ENCODE measurements around the gene MANSC1.
"Not testable (repeated sequence)": the region's sequence is repeated elsewhere in the genome, so short reads cannot be mapped to it uniquely, and the experiment has no call there.

Gene MANSC1

DNA sequence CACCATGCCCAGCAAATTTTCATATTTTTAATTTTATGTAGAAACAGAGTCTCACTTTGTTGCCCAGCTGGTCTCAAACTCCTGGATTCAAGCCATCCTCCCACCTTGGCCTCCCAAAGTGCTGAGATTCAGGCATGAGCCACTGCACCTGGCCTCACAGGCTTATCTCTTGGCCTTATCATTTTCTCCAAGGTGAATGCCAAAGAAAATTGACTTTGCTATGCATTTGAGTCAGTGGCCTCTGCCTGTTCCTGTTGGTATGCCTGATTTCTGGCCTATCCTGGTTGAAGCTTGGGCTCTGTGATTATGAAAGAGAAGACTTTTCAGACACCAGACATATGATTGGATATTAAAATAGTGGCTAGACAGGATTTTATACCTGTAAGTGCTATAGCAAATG, 34.2 kb downstream of the MANSC1 start:
- H4K20me1 ChIP-seq (ENCODE audit: insufficient read depth, low read length), result no peaks in the 10 kb centered on the region
- no peaks in the 10 kb centered on the region for H3K79me2 ChIP-seq (ENCODE audit: low read length)
- H3K36me3 ChIP-seq (replicated peaks; ENCODE audit: low read depth, low read length), result no peaks in the 10 kb centered on the region
- TF ChIP-seq, protein P1, sequence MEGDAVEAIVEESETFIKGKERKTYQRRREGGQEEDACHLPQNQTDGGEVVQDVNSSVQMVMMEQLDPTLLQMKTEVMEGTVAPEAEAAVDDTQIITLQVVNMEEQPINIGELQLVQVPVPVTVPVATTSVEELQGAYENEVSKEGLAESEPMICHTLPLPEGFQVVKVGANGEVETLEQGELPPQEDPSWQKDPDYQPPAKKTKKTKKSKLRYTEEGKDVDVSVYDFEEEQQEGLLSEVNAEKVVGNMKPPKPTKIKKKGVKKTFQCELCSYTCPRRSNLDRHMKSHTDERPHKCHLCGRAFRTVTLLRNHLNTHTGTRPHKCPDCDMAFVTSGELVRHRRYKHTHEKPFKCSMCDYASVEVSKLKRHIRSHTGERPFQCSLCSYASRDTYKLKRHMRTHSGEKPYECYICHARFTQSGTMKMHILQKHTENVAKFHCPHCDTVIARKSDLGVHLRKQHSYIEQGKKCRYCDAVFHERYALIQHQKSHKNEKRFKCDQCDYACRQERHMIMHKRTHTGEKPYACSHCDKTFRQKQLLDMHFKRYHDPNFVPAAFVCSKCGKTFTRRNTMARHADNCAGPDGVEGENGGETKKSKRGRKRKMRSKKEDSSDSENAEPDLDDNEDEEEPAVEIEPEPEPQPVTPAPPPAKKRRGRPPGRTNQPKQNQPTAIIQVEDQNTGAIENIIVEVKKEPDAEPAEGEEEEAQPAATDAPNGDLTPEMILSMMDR (IDR thresholded peaks at IDR 0.05; ENCODE audit: low read depth, low read length), result no peak
- TF ChIP-seq EZH2phosphoT487 (IDR thresholded peaks at IDR 0.05; ENCODE audit: low read depth), result no peak
- no peak overlapping the region for H3K4me3 ChIP-seq (ENCODE audit: low read length)
- no peaks in the 10 kb centered on the region for H3K4me1 ChIP-seq (ENCODE audit: low read length)
- no peak overlapping the region for H3K4me2 ChIP-seq (ENCODE audit: low read length)
- no peak overlapping the region for H3K27ac ChIP-seq (ENCODE audit: low read length)
- no peak overlapping the region for H3K9ac ChIP-seq (ENCODE audit: low read length)
- no peaks in the 10 kb centered on the region for H3K27me3 ChIP-seq (ENCODE audit: low read depth, low read length)
- H3K9me3 ChIP-seq (ENCODE audit: insufficient read depth, low read length), result no peaks in the 10 kb centered on the region
- no peak overlapping the region for H2AFZ ChIP-seq (ENCODE audit: low read depth, low read length)

DNA sequence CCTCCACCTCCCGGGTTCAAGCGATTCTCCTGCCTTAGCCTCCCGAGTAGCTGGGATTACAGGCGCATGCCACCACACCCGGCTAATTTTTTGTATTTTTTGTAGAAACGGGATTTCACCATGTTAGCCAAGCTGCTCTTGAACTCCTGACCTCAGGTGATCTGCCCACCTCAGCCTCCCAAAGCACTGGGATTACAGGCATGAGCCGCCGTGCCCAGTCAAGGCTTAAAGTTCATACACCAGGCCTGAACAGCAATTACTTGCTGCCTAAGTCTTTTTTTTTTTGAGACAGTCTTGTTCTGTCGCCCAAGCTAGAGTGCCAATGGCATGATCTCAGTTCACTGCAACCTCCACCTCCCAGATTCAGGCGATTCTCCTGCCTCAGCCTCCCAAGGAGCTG, 39.3 kb downstream of the MANSC1 start:
- not testable (repeated sequence) for H3K79me2 ChIP-seq (ENCODE audit: low read length); H3K4me1 ChIP-seq (ENCODE audit: low read length); H3K4me3 ChIP-seq (ENCODE audit: low read length); H3K27ac ChIP-seq (ENCODE audit: low read length); H3K36me3 ChIP-seq (replicated peaks; ENCODE audit: low read depth, low read length); H3K4me2 ChIP-seq (ENCODE audit: low read length); H3K27me3 ChIP-seq (ENCODE audit: low read depth, low read length); H2AFZ ChIP-seq (ENCODE audit: low read depth, low read length); H3K9ac ChIP-seq (ENCODE audit: low read length); H3K9me3 ChIP-seq (ENCODE audit: insufficient read depth, low read length); H4K20me1 ChIP-seq (ENCODE audit: insufficient read depth, low read length)

DNA sequence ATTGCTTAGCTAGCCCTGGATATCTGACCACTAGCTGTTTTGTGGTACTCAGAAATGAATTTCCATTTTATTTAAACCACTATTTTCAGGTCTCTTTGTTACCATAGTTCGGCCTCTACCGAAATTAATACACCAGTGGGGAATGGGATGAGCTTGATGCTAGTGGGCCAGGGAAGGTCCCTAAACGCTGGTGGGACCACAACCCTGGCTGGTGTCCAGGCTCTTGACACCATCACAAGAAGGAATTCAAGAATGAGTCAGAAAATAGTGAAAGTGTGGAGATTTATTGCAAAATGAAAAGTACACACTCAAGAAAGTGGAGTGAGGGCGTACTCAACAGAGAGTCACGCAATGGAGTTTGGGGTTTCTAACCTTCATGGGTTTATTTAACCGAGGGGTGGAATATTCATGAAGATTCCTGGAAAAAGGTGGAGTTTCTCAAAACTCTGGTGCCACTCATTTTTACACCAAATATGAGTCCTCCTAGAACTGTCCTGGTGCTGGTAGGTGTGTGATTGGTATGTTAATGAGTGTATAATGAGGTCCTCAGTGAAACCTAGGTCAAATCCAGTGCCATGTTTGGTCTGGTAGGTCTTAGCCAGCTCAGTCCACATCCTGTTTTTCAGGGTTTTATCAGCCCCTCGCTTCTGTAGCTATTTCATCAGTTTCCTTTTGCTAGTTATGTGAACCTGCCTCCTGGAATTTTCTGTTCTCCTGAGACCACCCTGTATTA, 44.3 kb downstream of the MANSC1 start:
- Histone ChIP-seq H3K27ac (ENCODE audit: low read length) (no peak overlapping the region), H3K27me3 (ENCODE audit: low read depth, low read length) (peaks cover 3% of the 10 kb centered on the region; the same call in 1 of the 2 replicates), H4K20me1 (ENCODE audit: insufficient read depth, low read length) (no peaks in the 10 kb centered on the region), H3K79me2 (ENCODE audit: low read length) (no peaks in the 10 kb centered on the region), H3K4me3 (ENCODE audit: low read length) (no peak overlapping the region), H3K4me1 (ENCODE audit: low read length) (no peaks in the 10 kb centered on the region), H3K4me2 (ENCODE audit: low read length) (no peak overlapping the region), H3K36me3 (replicated peaks; ENCODE audit: low read depth, low read length) (no peaks in the 10 kb centered on the region), H3K9me3 (ENCODE audit: insufficient read depth, low read length) (no peaks in the 10 kb centered on the region), H3K9ac (ENCODE audit: low read length) (no peak overlapping the region), H2AFZ (ENCODE audit: low read depth, low read length) (no peak overlapping the region)
- TF ChIP-seq EZH2phosphoT487 (IDR thresholded peaks at IDR 0.05; ENCODE audit: low read depth), result no peak
- TF ChIP-seq, protein P1 (IDR thresholded peaks at IDR 0.05; ENCODE audit: low read depth, low read length), result no peak

DNA sequence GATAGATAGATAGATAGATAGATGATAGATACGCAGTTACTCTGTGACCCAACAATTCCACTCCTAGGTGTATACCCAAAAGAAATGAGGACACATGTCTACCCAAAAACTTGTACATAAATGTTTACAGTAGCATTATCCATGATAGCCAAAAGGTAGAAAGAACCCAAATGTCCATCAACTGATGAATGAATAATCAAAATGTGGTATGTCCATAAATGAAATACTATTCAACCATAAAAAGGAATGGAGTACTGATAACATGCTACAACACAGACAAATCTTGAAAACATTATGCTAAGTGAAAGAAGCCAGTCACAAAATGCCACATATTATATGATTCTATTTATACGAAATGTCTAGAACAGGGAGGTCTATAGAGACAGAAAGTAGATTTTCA, 47.1 kb downstream of the MANSC1 start:
- no peak overlapping the region for H3K9ac ChIP-seq (ENCODE audit: low read length)
- H3K79me2 ChIP-seq (ENCODE audit: low read length), result no peaks in the 10 kb centered on the region
- H3K36me3 ChIP-seq (replicated peaks; ENCODE audit: low read depth, low read length), result no peaks in the 10 kb centered on the region
- no peak overlapping the region for H3K4me2 ChIP-seq (ENCODE audit: low read length)
- H3K4me3 ChIP-seq (ENCODE audit: low read length), result no peak overlapping the region
- no peaks in the 10 kb centered on the region for H4K20me1 ChIP-seq (ENCODE audit: insufficient read depth, low read length)
- H3K4me1 ChIP-seq (ENCODE audit: low read length), result no peaks in the 10 kb centered on the region
- H3K9me3 ChIP-seq (ENCODE audit: insufficient read depth, low read length), result no peaks in the 10 kb centered on the region
- no peak overlapping the region for H2AFZ ChIP-seq (ENCODE audit: low read depth, low read length)
- no peak overlapping the region for H3K27ac ChIP-seq (ENCODE audit: low read length)
- peaks cover 3% of the 10 kb centered on the region; the same call in 1 of the 2 replicates for H3K27me3 ChIP-seq (ENCODE audit: low read depth, low read length)
- no peak for TF ChIP-seq EZH2phosphoT487 (IDR thresholded peaks at IDR 0.05; ENCODE audit: low read depth)
- TF ChIP-seq, protein P1 (IDR thresholded peaks at IDR 0.05; ENCODE audit: low read depth, low read length), result no peak

All from OCI-LY3 (cell line).